K562 (cell line): ENCODE measurements around the gene ALG14. TPM values are rescaled to one million over a fixed set of nuclear protein-coding genes. Genes with fewer than 3 reads are reported as not detected.
A peak's percentile ranks its signal among the peaks of the same experiment; 100 is the strongest.

Source experiments
- ATAC-seq: fragments of 200-7000 bp; cut with Tn5 transposase; 3 replicates; pipeline ENCODE4 v1.9.1; 2020; ENCODE audit warnings: moderate library complexity
- BruUV-seq: library from RNA; stranded (reverse); fragments of 400-500 nt; replicated peaks from 2 replicates; lab custom pipeline; 2021; lab: Mats Ljungman, UMichigan
- CTCF ChIA-PET: fragments of 300-600 bp; formaldehyde crosslinking; extraction: SDS; loops from one replicate; lab custom pipeline; 2021; ENCODE audit warnings: low intra/inter-chr PET ratio; lab: Yijun Ruan, JAX
- POLR2A ChIA-PET: fragments of 300-600, 350-650 bp; sonication (Branson Sonifier 250); formaldehyde crosslinking; extraction: SDS; loops from one replicate; lab custom pipeline; 2021; ENCODE audit warnings: antibody characterized with exemption, inconsistent platforms; lab: Yijun Ruan, JAX
- DNase-seq, 4 experiments: peaks; one replicate each; pipeline versions ENCODE4 v3.0.0 to v3.0.0-alpha.2; 2011 to 2018; ENCODE audit warnings: low spot score in 3 of 4, mixed read lengths in 3 of 4; ENCODE audit errors: extremely low read depth in 1 of 4
- FAIRE-seq: peaks from 2 replicates; lab custom pipeline; 2011; peaks lifted over from hg19 to GRCh38; lab: Jason Lieb, UNC
- H2AFZ ChIP-seq: 2 replicates; pipeline ENCODE4 v1.6.0; 2011; ENCODE audit warnings: low read depth, low read length, control low read depth, inconsistent platforms
- H3K27ac ChIP-seq: fragments of 200-600 bp; 3 replicates; pipeline ENCODE4 v1.8.0; 2011; ENCODE audit warnings: low read depth, mild to moderate bottlenecking, control low read depth, inconsistent platforms, low read length, moderate library complexity, mixed read lengths; ENCODE audit errors: extremely low read depth
- H3K27me3 ChIP-seq, 2 experiments: fragments of 300-600 bp in 1 of 2; 2 replicates in 1 of 2; 3 replicates in 1 of 2; pipeline versions ENCODE4 v1.6.0 to v1.8.0; 2011; ENCODE audit warnings: inconsistent platforms in 2 of 2, low read length in 2 of 2, mild to moderate bottlenecking in 1 of 2, mixed read lengths in 1 of 2, moderate library complexity in 1 of 2; ENCODE audit not compliant: control insufficient read depth in 2 of 2, insufficient read depth in 2 of 2
- H3K36me3 ChIP-seq: fragments of 300-600 bp; 3 replicates; pipeline ENCODE4 v1.8.0; 2011; ENCODE audit warnings: mild to moderate bottlenecking, low read length, inconsistent platforms; ENCODE audit not compliant: control insufficient read depth, insufficient read depth
- H3K4me1 ChIP-seq, 2 experiments: fragments of 200-600 bp in 1 of 2; replicated peaks in 1 of 2; 2 replicates in 1 of 2; 3 replicates in 1 of 2; pipeline versions ENCODE4 v1.5.1 to v1.8.0; 2011; ENCODE audit warnings: inconsistent platforms in 2 of 2, low read length in 2 of 2, mild to moderate bottlenecking in 1 of 2, mixed read lengths in 1 of 2, moderate library complexity in 1 of 2; ENCODE audit not compliant: control insufficient read depth in 2 of 2, insufficient read depth in 2 of 2
- H3K4me2 ChIP-seq: 2 replicates; pipeline ENCODE4 v1.6.1; 2011; ENCODE audit warnings: low read length, control low read depth, inconsistent platforms, mixed read lengths; ENCODE audit not compliant: insufficient read depth
- H3K4me3 ChIP-seq: fragments of 200-600 bp; sonication (generic), shearing (Covaris generic); 2 replicates; pipeline ENCODE4 v1.5.1; 2016; ENCODE audit warnings: control low read depth, inconsistent platforms
- H3K79me2 ChIP-seq: fragments of 200-600 bp; 3 replicates; pipeline ENCODE4 v1.8.0; 2011; ENCODE audit warnings: low read length, inconsistent platforms; ENCODE audit not compliant: control insufficient read depth, insufficient read depth
- H3K9ac ChIP-seq, 2 experiments: 2 replicates each; pipeline versions ENCODE4 v1.6.0 to v1.6.1; 2011; ENCODE audit warnings: low read depth in 2 of 2, low read length in 2 of 2, control low read depth in 1 of 2, inconsistent platforms in 1 of 2, mild to moderate bottlenecking in 1 of 2, mixed read lengths in 1 of 2; ENCODE audit not compliant: insufficient read depth in 1 of 2
- H3K9me1 ChIP-seq: one replicate; pipeline ENCODE4 v1.6.0; 2011; ENCODE audit warnings: inconsistent platforms, mild to moderate bottlenecking, low read length, moderate library complexity; ENCODE audit not compliant: control insufficient read depth, insufficient read depth
- H3K9me3 ChIP-seq: replicated peaks from 2 replicates; pipeline ENCODE4 v1.5.1; 2011; ENCODE audit warnings: low read depth, low read length, inconsistent platforms; ENCODE audit not compliant: control insufficient read depth, insufficient read depth
- H4K20me1 ChIP-seq: replicated peaks from 2 replicates; pipeline ENCODE4 v1.6.1; 2011; ENCODE audit warnings: low read length, inconsistent platforms, mixed read lengths; ENCODE audit not compliant: control insufficient read depth, insufficient read depth
- CBFA2T2 ChIP-seq: fragments of 450-650 bp; conservative IDR thresholded peaks from 2 replicates; pipeline ENCODE4 v1.6.1; 2017; ENCODE audit warnings: mild to moderate bottlenecking
- CCAR2 ChIP-seq: fragments of 200-400 bp; formaldehyde crosslinking; IDR thresholded peaks from 2 replicates; pipeline ENCODE4 v1.6.1; 2017; ENCODE audit warnings: mild to moderate bottlenecking, low read depth, low read length
- DMBX1 ChIP-seq: fragments of 250-450 bp; sonication (Bioruptor Pico); IDR thresholded peaks from 2 replicates; pipeline ENCODE4 v1.8.0; 2022; ENCODE audit warnings: inconsistent platforms, mild to moderate bottlenecking, moderate library complexity, borderline replicate concordance
- FIP1L1 ChIP-seq: fragments of 200-400 bp; formaldehyde crosslinking; IDR thresholded peaks from 2 replicates; pipeline ENCODE4 v1.6.1; 2018; ENCODE audit warnings: mild to moderate bottlenecking, low read depth, low read length; ENCODE audit not compliant: poor library complexity, severe bottlenecking
- HDAC6 ChIP-seq: IDR thresholded peaks from 2 replicates; pipeline ENCODE4 v1.6.1; 2012; ENCODE audit warnings: low read depth, mild to moderate bottlenecking, control low read depth, inconsistent platforms, low read length, moderate library complexity
- HNRNPLL ChIP-seq: fragments of 200-400 bp; formaldehyde crosslinking; IDR thresholded peaks from 2 replicates; pipeline ENCODE4 v1.6.1; 2017; ENCODE audit warnings: low read length, low read depth, mild to moderate bottlenecking; ENCODE audit not compliant: poor library complexity, severe bottlenecking
- KAT8 ChIP-seq: fragments of 450-650 bp; IDR thresholded peaks from 2 replicates; pipeline ENCODE4 v1.6.1; 2016; ENCODE audit warnings: low read depth, mild to moderate bottlenecking
- KHSRP ChIP-seq: fragments of 450-650 bp; IDR thresholded peaks from 2 replicates; pipeline ENCODE4 v1.6.1; 2017
- MTA3 ChIP-seq: fragments of 450-650 bp; formaldehyde crosslinking; IDR thresholded peaks from 2 replicates; pipeline ENCODE4 v1.6.1; 2017; ENCODE audit warnings: mild to moderate bottlenecking, borderline replicate concordance
- NELFE ChIP-seq: IDR thresholded peaks from 2 replicates; pipeline ENCODE4 v1.6.1; 2011; ENCODE audit warnings: mild to moderate bottlenecking; ENCODE audit not compliant: insufficient read depth, insufficient read length
- NFE2 ChIP-seq: IDR thresholded peaks from 2 replicates; pipeline ENCODE4 v1.6.1; 2014; ENCODE audit warnings: antibody characterized with exemption, low read depth
- NONO ChIP-seq, 2 experiments: fragments of 200-400 bp in 1 of 2; fragments of 450-650 bp in 1 of 2; formaldehyde crosslinking in 1 of 2; IDR thresholded peaks; 2 replicates each; pipeline ENCODE4 v1.6.1; 2017; ENCODE audit warnings: low read depth in 2 of 2, mild to moderate bottlenecking in 2 of 2, moderate library complexity in 2 of 2, low read length in 1 of 2
- POLR3A ChIP-seq: IDR thresholded peaks from 2 replicates; pipeline ENCODE4 v1.6.1; 2011; ENCODE audit warnings: borderline replicate concordance, mild to moderate bottlenecking, moderate library complexity; ENCODE audit not compliant: insufficient read length, insufficient read depth; ENCODE audit errors: extremely low read depth
- TAF15 ChIP-seq: fragments of 200-400 bp; formaldehyde crosslinking; IDR thresholded peaks from 2 replicates; pipeline ENCODE4 v1.6.1; 2017; ENCODE audit warnings: mild to moderate bottlenecking, low read depth, low read length, moderate library complexity
- TRIM25 ChIP-seq: fragments of 450-650 bp; IDR thresholded peaks from 2 replicates; pipeline ENCODE4 v1.7.0; 2016; ENCODE audit warnings: borderline replicate concordance
- XRCC3 ChIP-seq: fragments of 450-650 bp; IDR thresholded peaks from 2 replicates; pipeline ENCODE4 v1.6.1; 2017; ENCODE audit warnings: mild to moderate bottlenecking, moderate library complexity
- ZBTB17 ChIP-seq: fragments of 450-650 bp; formaldehyde crosslinking; IDR thresholded peaks from 2 replicates; pipeline ENCODE4 v1.4.0; 2020; ENCODE audit warnings: mild to moderate bottlenecking
- ZSCAN32 ChIP-seq: fragments of 450-650 bp; formaldehyde crosslinking; IDR thresholded peaks from 2 replicates; pipeline ENCODE4 v1.4.0; 2020; ENCODE audit warnings: mild to moderate bottlenecking, moderate library complexity
- WGBS: fragments of 100-300 bp; shearing (Covaris generic); methylation state at CpG from one replicate; pipeline ENCODE4 v1.1.6; 2016; ENCODE audit warnings: low coverage, mixed read lengths; ENCODE audit not compliant: insufficient coverage; ENCODE audit errors: missing lambda C conversion rate; 5-methylcytosine and 5-hydroxymethylcytosine counted together
- in situ Hi-C: fragments of 300-500 bp; cut with MboI; formaldehyde crosslinking; loops from 4 replicates; pipeline ENCODE4 v1.15.0; 2018; ENCODE audit warnings: inconsistent platforms, mixed read lengths
- intact Hi-C: fragments of 100-400 bp; cut with micrococcal nuclease; formaldehyde crosslinking; loops from 2 replicates; pipeline ENCODE4 v1.14.2; 2022
- polyA plus RNA-seq, 8 experiments: library from polyadenylated mRNA; depleted of rRNA in 4 of 8; stranded (reverse) in 5 of 8; unstranded in 3 of 8; fragments of >200 nt; fragmentation: Nextera tagmentation in 2 of 8; fragmentation: Illumina TruSeq in 1 of 8; extraction: Ambion mirVana in 2 of 8; extraction: Trizol in 1 of 8; gene quantifications; 2 replicates each; pipeline versions ENCODE4 v1.2.1 to v1.2.3, GENCODE V29; 2011 to 2014; ENCODE audit warnings: inconsistent platforms in 1 of 8, missing spikeins in 1 of 8
- total RNA-seq, 7 experiments: library from RNA; depleted of rRNA in 6 of 7; stranded (reverse); fragments of >200 nt in 6 of 7; fragmentation: Illumina TruSeq in 2 of 7; extraction: Trizol in 2 of 7; gene quantifications; 2 replicates each; pipeline versions ENCODE4 v1.2.1 to v1.2.3, GENCODE V29; 2011 to 2021; ENCODE audit warnings: low replicate concordance in 1 of 7
- TF ChIP-seq, protein P1 (sequence below): fragments of 450-650 bp; conservative IDR thresholded peaks from 2 replicates; pipeline ENCODE4 v1.6.1; 2016; ENCODE audit warnings: missing genetic modification characterization, low read depth, mild to moderate bottlenecking, control low read depth, missing compliant biosample characterization

ALG14 gene
- total and polyA plus RNA-seq, 9 of the 15 experiments (the other 6 are each of a cell fraction or from before 2014, with no cell fraction given), result 2.8 to 16.2 (median 4.9) TPM

- TF ChIP-seq TAF15 (no peak), CCAR2 (no peak), CBFA2T2 (no peak), DMBX1 (peak; percentile 96)
- TF ChIP-seq, protein P1, sequence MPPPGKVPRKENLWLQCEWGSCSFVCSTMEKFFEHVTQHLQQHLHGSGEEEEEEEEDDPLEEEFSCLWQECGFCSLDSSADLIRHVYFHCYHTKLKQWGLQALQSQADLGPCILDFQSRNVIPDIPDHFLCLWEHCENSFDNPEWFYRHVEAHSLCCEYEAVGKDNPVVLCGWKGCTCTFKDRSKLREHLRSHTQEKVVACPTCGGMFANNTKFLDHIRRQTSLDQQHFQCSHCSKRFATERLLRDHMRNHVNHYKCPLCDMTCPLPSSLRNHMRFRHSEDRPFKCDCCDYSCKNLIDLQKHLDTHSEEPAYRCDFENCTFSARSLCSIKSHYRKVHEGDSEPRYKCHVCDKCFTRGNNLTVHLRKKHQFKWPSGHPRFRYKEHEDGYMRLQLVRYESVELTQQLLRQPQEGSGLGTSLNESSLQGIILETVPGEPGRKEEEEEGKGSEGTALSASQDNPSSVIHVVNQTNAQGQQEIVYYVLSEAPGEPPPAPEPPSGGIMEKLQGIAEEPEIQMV, result peak; percentile 32; the same call in 1 of the 2 replicates
These were observed 11.8 kb upstream of the ALG14 start (continued) for GRCh38 chr1:95084317-95085176.

- Histone ChIP-seq H3K79me2 (no peaks in the 10 kb centered on the region), H3K36me3 (no peaks in the 10 kb centered on the region), H3K4me2 (no peak overlapping the region), H3K4me3 (no peak overlapping the region), H3K27me3 (no peaks in the 10 kb centered on the region), H3K9me1 (no peaks in the 10 kb centered on the region), H3K9ac (no peak overlapping the region), H4K20me1 (no peaks in the 10 kb centered on the region), H3K4me1 (peaks cover 0 to 24% of the 10 kb centered on the region in 2 experiments; a peak in 3 of 5 replicates), H3K27ac (no peak overlapping the region), H2AFZ (peak overlapping the region; percentile 17; the same call in 1 of the 2 replicates), H3K9me3 (no peaks in the 10 kb centered on the region)
- no peak for FAIRE-seq
- intact Hi-C loops (loop anchor here (10.0 kb wide), 1 partner anchor 94 kb away; no protein-coding TSS in a partner anchor), in situ Hi-C loops (loop anchor here (5.0 kb wide), 1 partner anchor 36 kb away; the partner anchor contains the start of gene TLCD4)
- BruUV-seq, result no TSS peak
- no peak for DNase-seq
- 36% methylated on average over 1 of the region's 1 CpG for WGBS
- ATAC-seq, result no peak
- ChIA-PET CTCF (no interaction called here), POLR2A (no interaction called here)
- TF ChIP-seq NELFE, result no peak
- no peak for TF ChIP-seq NFE2
- TF ChIP-seq ZBTB17, result no peak
- no peak for TF ChIP-seq NONO (IDR thresholded peaks at IDR 0.05; ENCODE audit: low read depth in 2 of 2, low read length in 1 of 2)
- TF ChIP-seq HDAC6, result no peak
- no peak for TF ChIP-seq POLR3A
- no peak for TF ChIP-seq FIP1L1
- TF ChIP-seq HNRNPLL, result no peak
- TF ChIP-seq TRIM25, result no peak
- no peak for TF ChIP-seq XRCC3
- TF ChIP-seq ZSCAN32 (CRISPR knock-in tag), result no peak
- no peak for TF ChIP-seq KHSRP
- no peak for TF ChIP-seq MTA3
- no peak for TF ChIP-seq KAT8
These were observed 8.1 kb upstream of the ALG14 start for GRCh38 chr1:95080879-95081278.
